HEK293 (cell line): ENCODE data around the gene ATP2A2.

Experiments
- CTCF ChIA-PET: fragments of 350-600 bp; formaldehyde crosslinking; extraction: SDS; loops from one replicate; lab custom pipeline; 2021; ENCODE audit warnings: antibody characterized with exemption; lab: Yijun Ruan, JAX
- POLR2A ChIA-PET: fragments of 300-600 bp; formaldehyde crosslinking; extraction: SDS; loops from one replicate; lab custom pipeline; 2020; ENCODE audit warnings: antibody characterized with exemption, inconsistent platforms; lab: Yijun Ruan, JAX
- H3K27ac ChIP-seq: fragments of 200-500 bp; sonication (Bioruptor generic); 2 replicates; pipeline ENCODE4 v1.5.1; 2014; ENCODE audit warnings: low read depth, low read length, control low read depth, inconsistent platforms; ENCODE audit errors: extremely low read depth
- H3K36me3 ChIP-seq, 2 experiments: fragments of 200-500 bp in 1 of 2; sonication (Bioruptor generic) in 1 of 2; 1 replicate in 1 of 2; 2 replicates in 1 of 2; pipeline ENCODE4 v1.5.1; 2014 to 2017; ENCODE audit warnings: inconsistent platforms in 2 of 2, low read length in 2 of 2; ENCODE audit not compliant: control insufficient read depth in 2 of 2, insufficient read depth in 1 of 2
- H3K4me1 ChIP-seq: fragments of 200-500 bp; sonication (Bioruptor generic); 2 replicates; pipeline ENCODE4 v1.5.1; 2014; ENCODE audit warnings: mild to moderate bottlenecking, low read length, inconsistent platforms; ENCODE audit not compliant: control insufficient read depth, insufficient read depth
- H3K4me3 ChIP-seq: 2 replicates; pipeline ENCODE4 v1.5.1; 2011; ENCODE audit warnings: low read depth, mild to moderate bottlenecking, control low read depth, low read length, moderate library complexity
- H3K9me3 ChIP-seq: fragments of 200-500 bp; sonication (Bioruptor generic); 2 replicates; pipeline ENCODE4 v1.5.1; 2014; ENCODE audit warnings: low read depth, low read length, inconsistent platforms; ENCODE audit not compliant: control insufficient read depth, insufficient read depth
- ZFHX2 ChIP-seq: fragments of 450-650 bp; formaldehyde crosslinking; conservative IDR thresholded peaks from 2 replicates; pipeline ENCODE4 v1.5.1; 2016; ENCODE audit warnings: missing biosample characterization, missing genetic modification characterization
- ZIC2 ChIP-seq: fragments of 450-650 bp; formaldehyde crosslinking; IDR thresholded peaks from 2 replicates; pipeline ENCODE4 v1.5.1; 2016; ENCODE audit warnings: missing biosample characterization, missing genetic modification characterization
- ZNF202 ChIP-seq: fragments of 450-650 bp; formaldehyde crosslinking; IDR thresholded peaks from 2 replicates; pipeline ENCODE4 v1.5.1; 2016; ENCODE audit warnings: missing biosample characterization, missing genetic modification characterization, borderline replicate concordance
- ZNF302 ChIP-seq: fragments of 450-650 bp; formaldehyde crosslinking; IDR thresholded peaks from 2 replicates; pipeline ENCODE4 v1.5.1; 2016; ENCODE audit warnings: missing biosample characterization, missing genetic modification characterization, low read depth
- ZNF341 ChIP-seq: fragments of 450-650 bp; formaldehyde crosslinking; IDR thresholded peaks from 2 replicates; pipeline ENCODE4; 2016; ENCODE audit warnings: low read depth, missing biosample characterization, missing genetic modification characterization
- ZNF350 ChIP-seq: fragments of 450-650 bp; formaldehyde crosslinking; IDR thresholded peaks from 2 replicates; pipeline ENCODE4 v1.5.0; 2017; ENCODE audit warnings: missing biosample characterization, mild to moderate bottlenecking, missing genetic modification characterization
- ZNF596 ChIP-seq: fragments of 450-650 bp; IDR thresholded peaks from 2 replicates; pipeline ENCODE4 v1.5.0; 2018; ENCODE audit warnings: missing biosample characterization, mild to moderate bottlenecking, missing genetic modification characterization, moderate library complexity
- ZNF660 ChIP-seq: fragments of 450-650 bp; IDR thresholded peaks from 2 replicates; pipeline ENCODE4 v1.5.1; 2018; ENCODE audit warnings: missing biosample characterization, mild to moderate bottlenecking, missing genetic modification characterization
- TF ChIP-seq, protein P1 (sequence below): fragments of 450-650 bp; formaldehyde crosslinking; IDR thresholded peaks from 2 replicates; pipeline ENCODE4 v1.5.1; 2016; ENCODE audit warnings: missing biosample characterization, missing genetic modification characterization
- TF ChIP-seq, protein P2 (sequence below): fragments of 450-650 bp; formaldehyde crosslinking; IDR thresholded peaks from 2 replicates; pipeline ENCODE4 v1.5.1; 2017; ENCODE audit warnings: missing biosample characterization, missing genetic modification characterization
- TF ChIP-seq, protein P3 (sequence below): fragments of 450-650 bp; formaldehyde crosslinking; IDR thresholded peaks from 2 replicates; pipeline ENCODE4 v1.5.1; 2016; ENCODE audit warnings: missing biosample characterization, missing genetic modification characterization, low read depth
- TF ChIP-seq, protein P4 (sequence below): fragments of 450-650 bp; formaldehyde crosslinking; IDR thresholded peaks from 2 replicates; pipeline ENCODE4 v1.5.1; 2016; ENCODE audit warnings: missing biosample characterization, missing genetic modification characterization
- TF ChIP-seq, protein P5 (sequence below): fragments of 450-650 bp; formaldehyde crosslinking; IDR thresholded peaks from 2 replicates; pipeline ENCODE4 v1.5.1; 2016; ENCODE audit warnings: missing biosample characterization, missing genetic modification characterization

The ATP2A2 gene

DNA sequence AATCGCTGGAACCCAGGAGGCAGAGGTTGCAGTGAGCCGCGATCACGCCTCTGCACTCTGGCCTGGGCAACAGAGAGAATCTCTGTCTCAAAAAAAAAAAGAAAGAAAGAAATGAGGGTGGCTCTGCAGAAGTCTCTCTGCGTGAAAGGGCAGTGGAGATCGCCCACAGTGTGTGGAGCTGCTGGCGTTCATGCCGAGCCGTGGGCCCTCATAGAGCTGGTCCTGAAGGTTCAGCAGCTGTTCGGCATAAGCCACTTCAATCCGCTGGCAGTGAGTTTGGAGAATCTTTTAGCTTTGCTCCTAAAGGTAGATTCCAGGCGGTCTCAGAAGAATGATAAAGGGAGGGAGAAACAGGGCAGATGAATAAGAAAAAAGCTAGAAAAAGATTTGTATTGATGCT is 36.7 kb upstream of the ATP2A2 start (continued):
- no peak for TF ChIP-seq ZNF350 (tag by site-specific recombination)
- no peak for TF ChIP-seq ZNF660 (tag by site-specific recombination)
- TF ChIP-seq, protein P1, sequence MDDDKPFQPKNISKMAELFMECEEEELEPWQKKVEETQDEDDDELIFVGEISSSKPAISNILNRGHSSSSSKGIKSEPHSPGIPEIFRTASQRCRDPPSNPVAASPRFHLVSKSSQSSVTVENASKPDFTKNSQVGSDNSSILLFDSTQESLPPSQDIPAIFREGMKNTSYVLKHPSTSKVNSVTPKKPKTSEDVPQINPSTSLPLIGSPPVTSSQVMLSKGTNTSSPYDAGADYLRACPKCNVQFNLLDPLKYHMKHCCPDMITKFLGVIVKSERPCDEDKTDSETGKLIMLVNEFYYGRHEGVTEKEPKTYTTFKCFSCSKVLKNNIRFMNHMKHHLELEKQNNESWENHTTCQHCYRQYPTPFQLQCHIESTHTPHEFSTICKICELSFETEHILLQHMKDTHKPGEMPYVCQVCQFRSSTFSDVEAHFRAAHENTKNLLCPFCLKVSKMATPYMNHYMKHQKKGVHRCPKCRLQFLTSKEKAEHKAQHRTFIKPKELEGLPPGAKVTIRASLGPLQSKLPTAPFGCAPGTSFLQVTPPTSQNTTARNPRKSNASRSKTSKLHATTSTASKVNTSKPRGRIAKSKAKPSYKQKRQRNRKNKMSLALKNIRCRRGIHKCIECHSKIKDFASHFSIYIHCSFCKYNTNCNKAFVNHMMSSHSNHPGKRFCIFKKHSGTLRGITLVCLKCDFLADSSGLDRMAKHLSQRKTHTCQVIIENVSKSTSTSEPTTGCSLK (tag by site-specific recombination), result no peak
- TF ChIP-seq ZNF202 (tag by site-specific recombination), result no peak
- TF ChIP-seq ZNF302 (tag by site-specific recombination), result no peak
- TF ChIP-seq, protein P2, sequence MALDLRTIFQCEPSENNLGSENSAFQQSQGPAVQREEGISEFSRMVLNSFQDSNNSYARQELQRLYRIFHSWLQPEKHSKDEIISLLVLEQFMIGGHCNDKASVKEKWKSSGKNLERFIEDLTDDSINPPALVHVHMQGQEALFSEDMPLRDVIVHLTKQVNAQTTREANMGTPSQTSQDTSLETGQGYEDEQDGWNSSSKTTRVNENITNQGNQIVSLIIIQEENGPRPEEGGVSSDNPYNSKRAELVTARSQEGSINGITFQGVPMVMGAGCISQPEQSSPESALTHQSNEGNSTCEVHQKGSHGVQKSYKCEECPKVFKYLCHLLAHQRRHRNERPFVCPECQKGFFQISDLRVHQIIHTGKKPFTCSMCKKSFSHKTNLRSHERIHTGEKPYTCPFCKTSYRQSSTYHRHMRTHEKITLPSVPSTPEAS, result no peak

DNA sequence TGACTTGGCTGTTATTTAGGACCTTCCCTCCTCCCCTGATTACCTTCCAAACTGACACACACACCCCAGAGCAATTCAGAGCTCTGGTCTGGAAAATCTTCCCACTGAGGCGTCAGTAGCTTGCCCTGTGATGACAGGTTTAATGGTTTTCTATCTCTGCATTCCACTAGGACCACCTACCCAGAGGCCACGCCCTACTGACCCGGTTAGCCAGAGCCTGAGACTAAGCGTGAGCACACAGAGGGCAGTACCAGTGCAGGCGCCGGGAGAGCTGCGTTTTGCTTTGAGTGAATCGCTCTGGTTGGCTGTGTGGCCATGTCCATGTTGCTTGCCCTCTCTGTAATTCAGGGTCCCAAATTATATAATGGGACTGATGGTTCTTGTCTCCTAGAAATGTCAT is 36.2 kb upstream of the ATP2A2 start:
- ChIA-PET CTCF (interaction anchor here (0.6 to 1.0 kb wide), 7 partner anchors 12 to 493 kb away, joined by 3 to 5 read pairs (median 4); no protein-coding TSS in a partner anchor), POLR2A (no interaction called here)
- Histone ChIP-seq H3K4me1 (peaks cover 4% of the 10 kb centered on the region), H3K9me3 (no peaks in the 10 kb centered on the region), H3K27ac (no peak overlapping the region), H3K4me3 (no peak overlapping the region), H3K36me3 (no peaks in the 10 kb centered on the region)
- no peak for TF ChIP-seq ZNF660 (tag by site-specific recombination)
- no peak for TF ChIP-seq ZFHX2
- peak; percentile 46; the same call in 1 of the 2 replicates for TF ChIP-seq ZNF341 (tag by site-specific recombination)

DNA sequence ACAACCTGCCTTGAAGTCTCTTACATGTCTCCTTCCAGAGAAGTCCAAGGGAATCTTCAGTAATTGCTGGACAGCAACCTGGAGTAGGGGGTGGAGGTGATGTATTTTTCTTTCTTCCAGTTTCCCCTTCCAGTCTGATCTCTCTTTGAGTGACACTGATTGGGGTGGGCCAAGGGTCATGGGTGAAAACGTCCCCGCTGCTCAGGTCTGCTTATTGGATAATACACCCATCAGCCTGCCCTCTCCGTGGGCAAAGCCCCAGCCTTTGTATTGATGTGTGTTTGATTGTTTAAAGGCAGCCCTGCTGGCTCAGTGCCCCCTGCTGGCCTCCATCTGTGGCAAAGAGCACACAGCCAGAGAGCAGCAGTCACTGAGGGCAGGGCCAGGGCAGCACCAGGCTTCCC is 35.7 kb upstream of the ATP2A2 start:
- Histone ChIP-seq H3K9me3 (no peaks in the 10 kb centered on the region), H3K4me1 (peaks cover 4% of the 10 kb centered on the region), H3K36me3 (no peaks in the 10 kb centered on the region), H3K27ac (no peak overlapping the region), H3K4me3 (no peak overlapping the region)
- ChIA-PET CTCF (interaction anchor here (0.6 to 1.2 kb wide), 2 partner anchors 11 to 493 kb away, joined by 3 to 4 read pairs; no protein-coding TSS in a partner anchor), POLR2A (no interaction called here)
- TF ChIP-seq ZNF596 (no peak), ZIC2 (tag by site-specific recombination) (peak; percentile 20; the same call in 1 of the 2 replicates)
- TF ChIP-seq, protein P3, sequence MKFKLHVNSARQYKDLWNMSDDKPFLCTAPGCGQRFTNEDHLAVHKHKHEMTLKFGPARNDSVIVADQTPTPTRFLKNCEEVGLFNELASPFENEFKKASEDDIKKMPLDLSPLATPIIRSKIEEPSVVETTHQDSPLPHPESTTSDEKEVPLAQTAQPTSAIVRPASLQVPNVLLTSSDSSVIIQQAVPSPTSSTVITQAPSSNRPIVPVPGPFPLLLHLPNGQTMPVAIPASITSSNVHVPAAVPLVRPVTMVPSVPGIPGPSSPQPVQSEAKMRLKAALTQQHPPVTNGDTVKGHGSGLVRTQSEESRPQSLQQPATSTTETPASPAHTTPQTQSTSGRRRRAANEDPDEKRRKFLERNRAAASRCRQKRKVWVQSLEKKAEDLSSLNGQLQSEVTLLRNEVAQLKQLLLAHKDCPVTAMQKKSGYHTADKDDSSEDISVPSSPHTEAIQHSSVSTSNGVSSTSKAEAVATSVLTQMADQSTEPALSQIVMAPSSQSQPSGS (tag by site-specific recombination), result no peak
- TF ChIP-seq, protein P4, sequence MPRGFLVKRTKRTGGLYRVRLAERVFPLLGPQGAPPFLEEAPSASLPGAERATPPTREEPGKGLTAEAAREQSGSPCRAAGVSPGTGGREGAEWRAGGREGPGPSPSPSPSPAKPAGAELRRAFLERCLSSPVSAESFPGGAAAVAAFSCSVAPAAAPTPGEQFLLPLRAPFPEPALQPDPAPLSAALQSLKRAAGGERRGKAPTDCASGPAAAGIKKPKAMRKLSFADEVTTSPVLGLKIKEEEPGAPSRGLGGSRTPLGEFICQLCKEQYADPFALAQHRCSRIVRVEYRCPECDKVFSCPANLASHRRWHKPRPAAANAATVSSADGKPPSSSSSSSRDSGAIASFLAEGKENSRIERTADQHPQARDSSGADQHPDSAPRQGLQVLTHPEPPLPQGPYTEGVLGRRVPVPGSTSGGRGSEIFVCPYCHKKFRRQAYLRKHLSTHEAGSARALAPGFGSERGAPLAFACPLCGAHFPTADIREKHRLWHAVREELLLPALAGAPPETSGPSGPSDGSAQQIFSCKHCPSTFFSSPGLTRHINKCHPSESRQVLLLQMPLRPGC (tag by site-specific recombination), result no peak
- TF ChIP-seq, protein P5, sequence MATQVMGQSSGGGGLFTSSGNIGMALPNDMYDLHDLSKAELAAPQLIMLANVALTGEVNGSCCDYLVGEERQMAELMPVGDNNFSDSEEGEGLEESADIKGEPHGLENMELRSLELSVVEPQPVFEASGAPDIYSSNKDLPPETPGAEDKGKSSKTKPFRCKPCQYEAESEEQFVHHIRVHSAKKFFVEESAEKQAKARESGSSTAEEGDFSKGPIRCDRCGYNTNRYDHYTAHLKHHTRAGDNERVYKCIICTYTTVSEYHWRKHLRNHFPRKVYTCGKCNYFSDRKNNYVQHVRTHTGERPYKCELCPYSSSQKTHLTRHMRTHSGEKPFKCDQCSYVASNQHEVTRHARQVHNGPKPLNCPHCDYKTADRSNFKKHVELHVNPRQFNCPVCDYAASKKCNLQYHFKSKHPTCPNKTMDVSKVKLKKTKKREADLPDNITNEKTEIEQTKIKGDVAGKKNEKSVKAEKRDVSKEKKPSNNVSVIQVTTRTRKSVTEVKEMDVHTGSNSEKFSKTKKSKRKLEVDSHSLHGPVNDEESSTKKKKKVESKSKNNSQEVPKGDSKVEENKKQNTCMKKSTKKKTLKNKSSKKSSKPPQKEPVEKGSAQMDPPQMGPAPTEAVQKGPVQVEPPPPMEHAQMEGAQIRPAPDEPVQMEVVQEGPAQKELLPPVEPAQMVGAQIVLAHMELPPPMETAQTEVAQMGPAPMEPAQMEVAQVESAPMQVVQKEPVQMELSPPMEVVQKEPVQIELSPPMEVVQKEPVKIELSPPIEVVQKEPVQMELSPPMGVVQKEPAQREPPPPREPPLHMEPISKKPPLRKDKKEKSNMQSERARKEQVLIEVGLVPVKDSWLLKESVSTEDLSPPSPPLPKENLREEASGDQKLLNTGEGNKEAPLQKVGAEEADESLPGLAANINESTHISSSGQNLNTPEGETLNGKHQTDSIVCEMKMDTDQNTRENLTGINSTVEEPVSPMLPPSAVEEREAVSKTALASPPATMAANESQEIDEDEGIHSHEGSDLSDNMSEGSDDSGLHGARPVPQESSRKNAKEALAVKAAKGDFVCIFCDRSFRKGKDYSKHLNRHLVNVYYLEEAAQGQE (tag by site-specific recombination), result peak; percentile 92
